ENCODE data around the gene CENPM.

CENPM gene

GRCh38 chr22:41916745-41917358 is 30.1 kb downstream of the CENPM start:
- TF ChIP-seq YY1 (IDR thresholded peaks at IDR 0.05; ENCODE audit: low read depth) (no peak), TAF1 (IDR thresholded peaks at IDR 0.05; ENCODE audit: low read depth) (no peak), TCF12 (IDR thresholded peaks at IDR 0.05; ENCODE audit: low read depth) (no peak), EGR1 (IDR thresholded peaks at IDR 0.05) (no peak), REST (IDR thresholded peaks at IDR 0.05; ENCODE audit: low read depth) (no peak), TEAD4 (IDR thresholded peaks at IDR 0.05) (no peak), FOXM1 (IDR thresholded peaks at IDR 0.05; ENCODE audit: borderline replicate concordance, low read depth) (no peak)

GRCh38 chr22:41915786-41916493 is 31.0 kb downstream of the CENPM start:
- TF ChIP-seq RAD21 (IDR thresholded peaks at IDR 0.05; ENCODE audit: low read depth) (no peak), NFIC (IDR thresholded peaks at IDR 0.05) (no peak), YY1 (IDR thresholded peaks at IDR 0.05; ENCODE audit: low read depth) (no peak), REST (IDR thresholded peaks at IDR 0.05; ENCODE audit: low read depth) (no peak), USF1 (IDR thresholded peaks at IDR 0.05) (no peak), MAX (IDR thresholded peaks at IDR 0.05) (no peak), ZBTB7A (IDR thresholded peaks at IDR 0.05; ENCODE audit: low read depth) (no peak), TEAD4 (IDR thresholded peaks at IDR 0.05) (no peak)

GRCh38 chr22:41915035-41915785 is 31.7 kb downstream of the CENPM start, which contains the start of gene SHISA8:
Gene SHISA8 (minus strand): TSS chr22:41915074. CDS start chr22:41914667, 407 bp downstream.
- TF ChIP-seq TCF12 (IDR thresholded peaks at IDR 0.05; ENCODE audit: low read depth) (no peak), CEBPB (IDR thresholded peaks at IDR 0.05) (no peak), EP300 (IDR thresholded peaks at IDR 0.05; ENCODE audit: borderline replicate concordance) (no peak), ZBTB7A (IDR thresholded peaks at IDR 0.05; ENCODE audit: low read depth) (no peak), MAX (IDR thresholded peaks at IDR 0.05) (no peak), NFIC (IDR thresholded peaks at IDR 0.05) (no peak), EGR1 (IDR thresholded peaks at IDR 0.05) (no peak), TAF1 (IDR thresholded peaks at IDR 0.05; ENCODE audit: low read depth) (no peak), RAD21 (IDR thresholded peaks at IDR 0.05; ENCODE audit: low read depth) (no peak), FOXM1 (IDR thresholded peaks at IDR 0.05; ENCODE audit: borderline replicate concordance, low read depth) (no peak), TEAD4 (IDR thresholded peaks at IDR 0.05) (no peak), CREB1 (IDR thresholded peaks at IDR 0.05; ENCODE audit: low read depth) (no peak), YY1 (IDR thresholded peaks at IDR 0.05; ENCODE audit: low read depth) (no peak)

GRCh38 chr22:41914611-41915034 is 32.3 kb downstream of the CENPM start:
- TF ChIP-seq RAD21 (IDR thresholded peaks at IDR 0.05; ENCODE audit: low read depth) = no peak
- no peak for TF ChIP-seq FOXM1 (IDR thresholded peaks at IDR 0.05; ENCODE audit: borderline replicate concordance, low read depth)
- no peak for TF ChIP-seq USF1 (IDR thresholded peaks at IDR 0.05)
- no peak for TF ChIP-seq EGR1 (IDR thresholded peaks at IDR 0.05)
- TF ChIP-seq NFIC (IDR thresholded peaks at IDR 0.05) = no peak
- TF ChIP-seq YY1 (IDR thresholded peaks at IDR 0.05; ENCODE audit: low read depth) = no peak
- peak; percentile 64; the same call in 1 of the 2 replicates for TF ChIP-seq ZBTB7A (IDR thresholded peaks at IDR 0.05; ENCODE audit: low read depth)
- TF ChIP-seq MAX (IDR thresholded peaks at IDR 0.05) = no peak
- TF ChIP-seq TCF12 (IDR thresholded peaks at IDR 0.05; ENCODE audit: low read depth) = no peak
